GM18858 (cell line): ENCODE measurements around the gene ZNF609.

Source experiments
- ATAC-seq: cut with Tn5 transposase; IDR thresholded peaks from one replicate; pipeline ENCODE4 v1.9.1; 2021; ENCODE audit not compliant: unreplicated experiment

The ZNF609 gene

DNA sequence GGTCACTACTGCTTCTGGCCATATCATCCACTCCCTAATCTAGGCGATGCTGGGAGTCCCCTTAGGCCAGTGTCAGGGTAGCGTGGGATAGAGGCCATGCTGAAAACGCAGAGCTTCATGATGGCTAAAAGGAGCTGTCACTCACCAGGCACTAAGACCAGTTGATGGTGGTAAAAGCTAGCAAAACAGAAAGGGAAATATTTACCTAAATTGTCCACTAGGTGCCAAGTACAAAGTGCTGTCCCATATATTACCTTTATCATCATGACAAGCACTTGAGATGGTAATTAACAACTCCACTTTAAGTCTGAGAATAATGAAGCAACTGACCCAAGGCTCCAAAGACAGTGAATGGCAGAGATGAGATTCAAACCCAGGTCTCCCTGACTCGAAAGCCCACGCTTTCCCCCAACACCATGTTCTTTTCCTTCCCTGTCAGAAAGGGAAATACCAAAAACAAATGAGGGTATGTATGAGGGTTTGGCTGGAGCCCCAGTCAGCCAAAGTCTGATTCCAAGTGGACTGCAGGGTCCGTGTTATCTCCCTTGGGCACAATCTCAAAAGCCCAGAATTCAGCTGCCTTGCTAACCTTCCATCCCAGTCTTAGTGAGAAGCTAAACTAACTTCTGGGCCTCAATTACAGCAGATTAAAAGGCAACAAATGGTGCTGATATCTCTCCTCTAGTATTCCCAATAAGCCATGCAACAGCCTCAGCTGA lies 230.4 kb downstream of the ZNF609 start:
- ATAC-seq: no peak

DNA sequence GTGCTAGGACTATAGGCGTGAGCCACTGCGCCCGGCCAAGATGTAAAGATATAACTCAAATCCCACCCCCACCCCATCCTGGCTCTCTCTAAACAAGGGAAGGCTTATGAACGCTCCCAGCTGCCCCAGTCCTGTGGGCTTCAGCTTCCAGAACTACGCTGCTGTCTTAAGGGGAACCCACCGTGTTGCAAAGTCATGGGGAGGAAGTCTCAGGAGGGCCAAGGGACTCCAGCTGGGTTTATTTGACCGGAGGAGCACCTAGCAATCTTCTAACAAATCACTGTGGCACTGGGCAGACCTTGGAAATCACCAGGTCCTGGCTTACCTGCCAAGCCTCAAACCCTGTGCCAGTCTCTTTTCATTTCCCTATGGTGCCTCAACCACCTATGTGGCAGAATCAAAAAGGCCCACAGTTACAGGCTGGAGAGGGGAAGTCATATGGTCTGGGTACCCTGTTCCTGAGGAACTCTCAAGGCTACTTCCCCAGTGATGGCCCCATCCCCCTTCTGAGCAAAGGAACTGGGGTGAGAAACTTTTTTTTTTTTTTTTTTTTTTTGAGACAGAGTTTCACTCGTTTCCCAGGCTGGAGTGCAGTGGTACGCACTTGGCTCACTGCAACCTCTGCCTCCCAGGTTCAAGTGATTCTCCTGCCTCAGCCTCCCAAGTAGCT lies 231.7 kb downstream of the ZNF609 start:
- ATAC-seq: no peak

DNA sequence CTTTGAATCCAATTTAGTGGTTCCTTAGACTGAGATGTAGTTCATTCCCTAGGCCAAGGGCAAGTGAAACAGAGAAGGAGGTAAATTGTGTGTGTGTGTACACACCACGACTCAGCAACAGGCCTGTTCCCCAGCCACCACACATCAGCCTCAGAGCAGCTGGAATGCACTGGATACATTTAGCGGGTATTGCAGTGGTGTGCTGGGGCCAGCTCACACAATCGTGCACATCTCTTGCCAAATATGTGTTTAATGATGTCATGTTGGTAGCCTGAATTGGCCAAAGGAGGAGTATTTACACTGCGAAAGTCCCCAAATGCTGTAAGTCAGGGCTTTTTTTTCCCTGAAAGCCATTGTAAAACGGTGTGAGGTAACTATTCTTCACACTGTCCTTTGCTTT lies 232.8 kb downstream of the ZNF609 start:
- ATAC-seq: no peak

GRCh38 chr15:64694816-64695215 lies 234.4 kb downstream of the ZNF609 start:
- ATAC-seq: no peak

GRCh38 chr15:64695561-64695992 lies 235.2 kb downstream of the ZNF609 start:
- ATAC-seq: no peak

GRCh38 chr15:64696481-64696880 lies 236.1 kb downstream of the ZNF609 start:
- ATAC-seq: no peak

- no peak for ATAC-seq
Observed at GRCh38 chr15:64697911-64698369, 237.6 kb downstream of the ZNF609 start.

- no peak for ATAC-seq
Observed at GRCh38 chr15:64698823-64699222, 238.4 kb downstream of the ZNF609 start.

DNA sequence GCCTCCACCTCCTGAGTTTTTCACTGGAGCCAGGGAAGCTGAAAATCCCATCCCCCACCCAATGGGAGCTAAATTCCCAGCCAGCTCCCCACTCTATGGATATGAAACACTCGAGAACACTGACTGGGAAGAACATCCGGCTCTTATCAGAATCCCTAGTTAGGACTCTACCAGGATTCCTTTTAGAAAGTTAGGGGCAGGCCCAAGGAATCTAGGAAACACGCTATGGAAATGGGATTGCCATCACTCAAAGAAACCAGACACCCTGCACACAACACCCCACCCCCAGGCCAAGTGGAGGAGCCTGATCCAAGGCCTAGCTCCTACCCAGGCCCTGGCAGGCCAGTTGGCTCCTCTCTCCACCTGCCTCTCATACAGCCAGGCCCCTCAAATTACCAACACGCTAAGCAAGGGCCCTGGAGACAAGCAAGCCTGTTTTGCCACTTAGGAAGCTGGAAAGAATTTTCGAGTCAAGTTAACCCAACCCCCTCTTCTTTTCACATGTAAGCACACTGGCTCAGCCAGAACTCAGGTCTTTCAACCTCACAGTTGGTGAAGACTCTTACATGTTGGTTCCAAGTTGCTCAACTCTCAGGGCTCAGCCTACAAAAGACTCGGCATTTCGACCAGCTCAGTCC lies 239.5 kb downstream of the ZNF609 start:
- no peak for ATAC-seq

- no peak for ATAC-seq
Observed at GRCh38 chr15:64701051-64701450, 240.7 kb downstream of the ZNF609 start.

DNA sequence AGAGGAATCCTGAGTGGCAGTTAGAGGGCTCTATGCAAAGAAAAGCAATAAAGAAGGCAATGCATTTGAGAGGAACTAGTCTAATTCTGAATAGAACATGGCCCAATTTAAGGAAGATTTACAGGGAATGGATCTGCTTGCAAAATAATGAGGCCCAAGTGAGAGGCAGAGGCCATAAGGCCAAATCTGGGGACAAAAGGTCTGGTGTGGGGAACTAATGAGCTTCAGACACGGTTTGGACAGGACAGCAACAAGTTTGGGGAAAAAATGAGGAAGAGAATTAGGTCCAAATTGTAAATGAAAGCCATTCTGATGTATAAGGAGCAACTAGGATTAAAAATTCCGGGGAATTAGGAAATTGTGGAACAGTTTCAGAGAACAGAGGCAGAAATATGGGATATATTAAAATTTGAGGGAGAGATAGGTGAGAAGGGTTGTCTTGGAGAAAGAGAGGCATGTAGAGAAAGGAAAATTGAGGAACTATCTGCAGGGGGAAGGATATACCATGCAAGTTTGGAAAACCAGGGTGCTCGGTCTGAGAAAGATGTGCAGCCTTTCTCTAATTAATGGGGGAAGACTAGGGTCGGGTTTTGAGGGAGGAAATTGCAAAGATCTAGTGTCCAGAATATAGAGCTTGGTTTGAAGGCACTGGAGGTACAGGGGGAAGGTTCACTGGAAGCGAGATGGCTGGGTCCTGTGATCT lies 241.3 kb downstream of the ZNF609 start:
- ATAC-seq: no peak

DNA sequence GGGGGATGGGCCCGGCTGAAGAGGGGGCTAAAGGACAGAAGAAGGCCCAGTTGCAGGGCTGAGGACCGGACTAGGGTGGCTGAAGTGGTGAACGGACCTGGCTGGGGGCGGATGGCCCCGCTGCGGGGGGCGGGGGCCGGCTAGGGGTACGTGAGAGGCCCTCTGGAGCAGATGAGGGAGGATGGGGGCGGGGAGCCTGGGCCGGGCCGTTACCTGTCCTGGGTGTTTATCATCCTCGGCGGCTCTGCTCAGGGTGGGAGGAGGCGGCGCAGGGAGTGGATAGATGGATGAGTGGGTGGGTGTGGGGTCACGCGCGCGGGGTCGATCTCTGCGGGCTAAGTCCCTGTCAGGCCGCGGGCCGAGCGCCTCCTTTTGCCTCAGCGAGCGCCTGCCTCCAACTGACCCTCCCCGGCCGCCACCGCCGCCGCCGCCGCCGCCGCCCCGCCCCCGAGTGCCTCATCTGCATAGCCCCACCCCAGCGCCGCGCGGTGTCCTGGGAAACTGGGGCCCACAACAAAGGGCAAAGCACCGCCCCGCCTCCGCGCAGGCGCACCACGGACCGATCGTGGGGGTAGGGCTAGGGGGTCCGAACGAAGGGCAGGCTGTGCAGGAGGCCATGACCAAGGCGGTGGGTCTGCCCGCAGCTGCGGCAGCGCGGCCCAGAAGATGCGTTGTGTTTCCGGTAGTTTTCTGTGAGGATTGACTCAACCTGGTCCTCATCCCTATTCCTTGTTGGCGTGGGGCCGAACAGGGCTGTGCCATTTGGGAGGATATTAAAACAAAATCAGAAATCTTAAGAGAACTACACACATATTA lies 242.6 kb downstream of the ZNF609 start:
- ATAC-seq: no peak

DNA sequence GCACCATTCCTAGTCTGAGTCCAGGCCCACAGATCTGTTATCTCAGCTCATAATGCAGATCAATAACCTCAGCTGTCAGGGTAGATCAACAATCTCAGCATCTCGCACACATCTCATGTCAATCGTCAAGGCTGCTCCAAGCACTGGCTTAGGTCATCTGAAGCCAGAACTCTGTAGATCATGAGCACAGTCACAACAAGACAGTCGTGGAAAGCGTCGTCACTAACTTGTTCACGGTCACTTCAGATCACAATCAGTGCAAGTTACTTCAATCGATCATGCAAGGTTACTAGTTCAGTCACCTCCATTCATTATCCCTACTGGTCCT lies 243.2 kb downstream of the ZNF609 start:
- no peak for ATAC-seq

DNA sequence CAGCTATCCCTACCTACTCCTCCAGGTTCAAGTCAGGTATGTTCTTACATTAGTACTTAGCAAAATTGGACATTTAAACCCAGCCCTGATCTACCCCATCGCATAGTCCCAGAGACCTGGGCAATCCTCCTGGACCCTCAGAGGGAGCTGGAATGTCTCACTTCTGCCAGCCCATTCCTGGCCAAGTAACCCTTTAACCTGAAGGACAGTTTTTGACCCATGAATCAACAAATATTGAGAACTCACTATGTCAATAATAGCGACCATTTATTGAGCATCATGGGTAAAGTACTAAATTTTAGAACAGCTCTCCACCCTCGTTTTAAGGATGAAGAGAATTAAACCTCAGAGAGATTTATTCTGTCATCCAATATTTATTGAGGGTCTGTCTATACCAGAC lies 244.6 kb downstream of the ZNF609 start:
- ATAC-seq: no peak

- ATAC-seq: no peak
Observed at GRCh38 chr15:64706011-64706911, 245.9 kb downstream of the ZNF609 start.

DNA sequence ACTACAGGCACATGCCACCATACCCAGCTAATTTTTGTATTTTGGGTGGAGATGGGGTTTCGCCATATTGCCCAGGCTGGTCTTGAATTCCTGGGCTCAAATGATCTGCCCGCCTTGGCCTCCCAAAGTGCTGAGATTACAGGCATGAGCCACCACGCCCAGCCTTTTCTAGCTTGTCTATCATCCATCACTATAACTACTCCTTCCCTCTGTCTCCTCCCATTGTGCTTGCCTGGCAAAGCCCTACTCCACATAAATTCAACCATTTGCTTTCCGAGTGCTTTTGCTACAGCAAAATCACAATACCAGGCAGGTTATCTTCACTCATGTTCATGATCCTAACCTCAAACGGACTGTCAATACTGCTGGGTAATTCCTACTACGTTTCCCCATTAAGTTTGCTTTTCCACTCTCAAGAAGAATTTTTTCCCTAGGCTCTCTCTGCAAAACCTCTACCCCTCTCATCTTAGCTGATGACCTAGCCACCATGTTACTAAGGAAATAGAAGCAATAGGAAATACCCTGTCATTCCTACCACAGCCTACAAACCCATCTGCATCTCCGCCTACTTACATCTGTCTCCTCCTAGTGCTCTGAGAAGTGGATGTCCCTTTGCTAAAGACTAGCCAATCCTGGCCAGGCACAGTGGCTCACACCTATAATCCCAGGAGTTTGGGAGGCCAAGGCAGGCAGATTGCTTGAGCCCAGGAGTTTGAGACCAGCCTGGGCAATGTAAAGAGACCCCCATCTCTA lies 250.5 kb downstream of the ZNF609 start:
- ATAC-seq: no peak

- no peak for ATAC-seq
Observed at GRCh38 chr15:64712353-64712752, 252.0 kb downstream of the ZNF609 start.

- no peak for ATAC-seq
Observed at GRCh38 chr15:64713592-64713991, 253.2 kb downstream of the ZNF609 start.

- no peak for ATAC-seq
Observed at GRCh38 chr15:64716452-64716851, 256.1 kb downstream of the ZNF609 start.
